IPS-15b (cell line): ENCODE measurements around the gene DDX20.

Experiments used
- H3K27me3 ChIP-seq: one replicate; pipeline ENCODE4 v1.6.1; 2013; ENCODE audit warnings: low read length; ENCODE audit not compliant: control insufficient read depth, insufficient read depth
- H3K36me3 ChIP-seq: one replicate; pipeline ENCODE4 v1.6.1; 2013; ENCODE audit warnings: low read length; ENCODE audit not compliant: control insufficient read depth, insufficient read depth
- H3K4me1 ChIP-seq: one replicate; pipeline ENCODE4 v1.6.1; 2013; ENCODE audit warnings: mild to moderate bottlenecking, low read length; ENCODE audit not compliant: control insufficient read depth, insufficient read depth
- H3K4me3 ChIP-seq: one replicate; pipeline ENCODE4 v1.5.1; 2013; ENCODE audit warnings: low read depth, low read length
- H3K9ac ChIP-seq: one replicate; pipeline ENCODE4 v1.6.1; 2013; ENCODE audit warnings: low read depth, mild to moderate bottlenecking, low read length
- H3K9me3 ChIP-seq: one replicate; pipeline ENCODE4 v1.6.1; 2013; ENCODE audit warnings: mild to moderate bottlenecking, low read length; ENCODE audit not compliant: control insufficient read depth, insufficient read depth

Gene DDX20

GRCh38 chr1:111756124-111756513 lies 418 bp downstream of the DDX20 start:
- Histone ChIP-seq H3K4me1 (peaks cover 4% of the 10 kb centered on the region), H3K36me3 (peaks cover 10% of the 10 kb centered on the region), H3K27me3 (no peaks in the 10 kb centered on the region), H3K4me3 (peak overlapping the region; percentile 72), H3K9ac (peak overlapping the region; percentile 80), H3K9me3 (no peaks in the 10 kb centered on the region)

- H3K9me3 ChIP-seq: no peaks in the 10 kb centered on the region
- peaks cover 4% of the 10 kb centered on the region for H3K4me1 ChIP-seq
- H3K36me3 ChIP-seq: peaks cover 19% of the 10 kb centered on the region
- no peaks in the 10 kb centered on the region for H3K27me3 ChIP-seq
- H3K9ac ChIP-seq: no peak overlapping the region
- H3K4me3 ChIP-seq: no peak overlapping the region
These were observed 2.7 kb downstream of the DDX20 start for GRCh38 chr1:111758373-111758772.

- Histone ChIP-seq H3K4me3 (no peak overlapping the region), H3K27me3 (no peaks in the 10 kb centered on the region), H3K36me3 (peaks cover 27% of the 10 kb centered on the region), H3K4me1 (peaks cover 2% of the 10 kb centered on the region), H3K9ac (no peak overlapping the region), H3K9me3 (no peaks in the 10 kb centered on the region)
These were observed 6.0 kb downstream of the DDX20 start for GRCh38 chr1:111761717-111762116.

GRCh38 chr1:111762332-111762731 lies 6.6 kb downstream of the DDX20 start:
- no peaks in the 10 kb centered on the region for H3K27me3 ChIP-seq
- H3K4me3 ChIP-seq: no peak overlapping the region
- peaks cover 27% of the 10 kb centered on the region for H3K36me3 ChIP-seq
- H3K9me3 ChIP-seq: no peaks in the 10 kb centered on the region
- no peak overlapping the region for H3K9ac ChIP-seq
- no peaks in the 10 kb centered on the region for H3K4me1 ChIP-seq

- Histone ChIP-seq H3K9ac (no peak overlapping the region), H3K4me1 (no peaks in the 10 kb centered on the region), H3K27me3 (no peaks in the 10 kb centered on the region), H3K9me3 (no peaks in the 10 kb centered on the region), H3K36me3 (peaks cover 10% of the 10 kb centered on the region), H3K4me3 (no peak overlapping the region)
These were observed 12.3 kb downstream of the DDX20 start for GRCh38 chr1:111768023-111768422.

- no peak overlapping the region for H3K4me3 ChIP-seq
- H3K9ac ChIP-seq: no peak overlapping the region
- no peaks in the 10 kb centered on the region for H3K27me3 ChIP-seq
- H3K36me3 ChIP-seq: peaks cover 8% of the 10 kb centered on the region
- no peaks in the 10 kb centered on the region for H3K4me1 ChIP-seq
- no peaks in the 10 kb centered on the region for H3K9me3 ChIP-seq
These were observed 12.9 kb downstream of the DDX20 start for GRCh38 chr1:111768625-111769024.

- no peak overlapping the region for H3K4me3 ChIP-seq
- peaks cover 8% of the 10 kb centered on the region for H3K36me3 ChIP-seq
- H3K9ac ChIP-seq: no peak overlapping the region
- H3K9me3 ChIP-seq: no peaks in the 10 kb centered on the region
- no peaks in the 10 kb centered on the region for H3K27me3 ChIP-seq
- no peaks in the 10 kb centered on the region for H3K4me1 ChIP-seq
These were observed 13.9 kb downstream of the DDX20 start for GRCh38 chr1:111769517-111770146.

GRCh38 chr1:111770916-111771315 lies 15.2 kb downstream of the DDX20 start:
- no peak overlapping the region for H3K4me3 ChIP-seq
- H3K27me3 ChIP-seq: no peaks in the 10 kb centered on the region
- H3K4me1 ChIP-seq: no peaks in the 10 kb centered on the region
- peaks cover 7% of the 10 kb centered on the region for H3K36me3 ChIP-seq
- no peak overlapping the region for H3K9ac ChIP-seq
- no peaks in the 10 kb centered on the region for H3K9me3 ChIP-seq

- H3K9me3 ChIP-seq: no peaks in the 10 kb centered on the region
- H3K4me3 ChIP-seq: no peak overlapping the region
- H3K27me3 ChIP-seq: no peaks in the 10 kb centered on the region
- no peak overlapping the region for H3K9ac ChIP-seq
- H3K4me1 ChIP-seq: no peaks in the 10 kb centered on the region
- no peaks in the 10 kb centered on the region for H3K36me3 ChIP-seq
These were observed 20.3 kb downstream of the DDX20 start for GRCh38 chr1:111775966-111776365.

- Histone ChIP-seq H3K4me1 (no peaks in the 10 kb centered on the region), H3K9ac (no peak overlapping the region), H3K9me3 (no peaks in the 10 kb centered on the region), H3K36me3 (no peaks in the 10 kb centered on the region), H3K27me3 (no peaks in the 10 kb centered on the region), H3K4me3 (no peak overlapping the region)
These were observed 20.7 kb downstream of the DDX20 start for GRCh38 chr1:111776391-111776790.

GRCh38 chr1:111776861-111777260 lies 21.2 kb downstream of the DDX20 start:
- no peaks in the 10 kb centered on the region for H3K4me1 ChIP-seq
- H3K9ac ChIP-seq: no peak overlapping the region
- no peaks in the 10 kb centered on the region for H3K27me3 ChIP-seq
- no peak overlapping the region for H3K4me3 ChIP-seq
- H3K36me3 ChIP-seq: no peaks in the 10 kb centered on the region
- no peaks in the 10 kb centered on the region for H3K9me3 ChIP-seq

GRCh38 chr1:111777301-111777700 lies 21.6 kb downstream of the DDX20 start:
- Histone ChIP-seq H3K36me3 (no peaks in the 10 kb centered on the region), H3K9me3 (no peaks in the 10 kb centered on the region), H3K27me3 (no peaks in the 10 kb centered on the region), H3K4me3 (no peak overlapping the region), H3K9ac (no peak overlapping the region), H3K4me1 (no peaks in the 10 kb centered on the region)
